IPS DF 6.9 (cell line): Measurements from ENCODE around the gene AK5.

Experiments used
- DNase-seq: peaks from one replicate; pipeline ENCODE4 v3.0.0-alpha.2; 2013; ENCODE audit warnings: low read depth, low spot score
- H3K27ac ChIP-seq: one replicate; pipeline ENCODE4 v1.5.1; 2013; ENCODE audit warnings: low read length, control low read depth
- H3K27me3 ChIP-seq: 2 replicates; pipeline ENCODE4 v1.6.1; 2013; ENCODE audit warnings: mild to moderate bottlenecking, low read length; ENCODE audit not compliant: control insufficient read depth, insufficient read depth
- H3K36me3 ChIP-seq: 2 replicates; pipeline ENCODE4 v1.6.1; 2013; ENCODE audit warnings: low read length; ENCODE audit not compliant: control insufficient read depth, insufficient read depth
- H3K4me1 ChIP-seq: 2 replicates; pipeline ENCODE4 v1.6.1; 2013; ENCODE audit warnings: low read length; ENCODE audit not compliant: control insufficient read depth, insufficient read depth
- H3K4me3 ChIP-seq: 2 replicates; pipeline ENCODE4 v1.5.1; 2013; ENCODE audit warnings: mild to moderate bottlenecking, low read length
- H3K9me3 ChIP-seq: 2 replicates; pipeline ENCODE4 v1.6.1; 2013; ENCODE audit warnings: low read length, inconsistent platforms; ENCODE audit not compliant: control insufficient read depth, insufficient read depth
- WGBS: extraction: QIAGEN DNeasy Blood & Tissue Kit; methylation state at CpG from one replicate; pipeline ENCODE4 v1.1.7; 2013; ENCODE audit warnings: mixed read lengths, missing lambda C conversion rate; ENCODE audit not compliant: insufficient read length, insufficient coverage; 5-methylcytosine and 5-hydroxymethylcytosine counted together

The AK5 gene

DNA sequence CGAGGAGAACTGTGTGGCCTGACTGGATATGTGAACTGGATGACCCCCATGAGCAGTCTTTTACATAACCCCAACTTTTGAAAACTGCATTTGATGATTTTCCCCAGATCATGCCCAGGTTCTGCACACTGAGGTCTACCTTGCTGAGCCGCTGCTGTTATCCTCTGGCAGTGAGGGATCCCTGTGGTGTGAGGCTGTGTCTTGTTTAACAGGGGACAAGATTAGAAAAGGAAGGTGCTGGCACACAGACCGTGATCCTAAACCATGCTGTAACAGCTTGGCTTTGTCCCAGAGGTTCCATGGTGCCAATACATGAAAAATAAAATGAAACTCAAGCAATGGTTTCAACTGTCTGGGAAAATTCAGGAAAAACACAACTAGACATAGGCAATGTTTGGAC, 266.5 kb downstream of the AK5 start:
- H3K27me3 ChIP-seq = no peaks in the 10 kb centered on the region
- H3K9me3 ChIP-seq = no peaks in the 10 kb centered on the region
- no peak overlapping the region for H3K27ac ChIP-seq
- DNase-seq = no peak
- H3K36me3 ChIP-seq = no peaks in the 10 kb centered on the region
- no peak overlapping the region for H3K4me3 ChIP-seq
- no CpG with 5 or more reads among the region's 3 CpGs for WGBS
- no peaks in the 10 kb centered on the region for H3K4me1 ChIP-seq

DNA sequence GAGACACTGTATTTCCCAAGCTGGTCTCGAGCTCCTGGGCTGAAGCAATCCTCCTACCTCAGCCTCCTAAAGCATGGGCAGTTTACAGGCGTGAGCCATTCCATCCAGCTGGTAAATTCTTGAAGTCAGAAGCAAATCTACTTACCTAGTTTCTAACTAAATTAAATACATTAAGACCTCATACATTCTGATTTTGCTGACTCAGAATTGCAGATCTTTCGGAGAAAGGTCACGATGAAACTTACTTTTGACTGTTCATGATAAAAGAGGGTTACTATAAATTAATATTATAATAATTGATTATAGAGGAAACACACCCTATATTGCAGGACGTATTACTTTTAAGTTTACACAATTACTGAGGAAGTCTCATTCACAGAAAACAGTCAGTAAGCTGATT, 268.3 kb downstream of the AK5 start:
- Histone ChIP-seq H3K4me1 (no peaks in the 10 kb centered on the region), H3K4me3 (no peak overlapping the region), H3K27ac (no peak overlapping the region), H3K27me3 (no peaks in the 10 kb centered on the region), H3K36me3 (no peaks in the 10 kb centered on the region), H3K9me3 (no peaks in the 10 kb centered on the region)
- DNase-seq = no peak
- no CpG with 5 or more reads among the region's 5 CpGs for WGBS

DNA sequence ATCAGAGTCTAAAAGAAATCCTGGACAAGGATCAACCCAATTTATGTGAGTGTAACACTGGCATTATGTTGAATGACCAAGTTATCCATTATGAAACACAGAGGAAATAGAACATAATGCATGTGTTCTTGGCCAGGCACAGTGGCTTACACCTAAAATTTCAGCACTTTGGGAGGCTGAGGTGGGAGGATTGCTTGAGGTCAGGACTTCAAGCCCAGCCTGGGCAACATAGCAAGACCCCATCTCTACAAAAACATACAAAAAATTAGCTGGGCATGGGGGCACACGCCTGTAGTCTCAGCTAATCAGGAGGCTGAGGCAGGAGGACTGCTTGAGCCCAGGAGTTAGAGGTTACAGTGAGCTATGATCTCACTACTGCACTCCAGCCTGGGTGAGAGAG, 270.8 kb downstream of the AK5 start:
- H3K4me3 ChIP-seq = no peak overlapping the region
- H3K9me3 ChIP-seq = no peaks in the 10 kb centered on the region
- no peaks in the 10 kb centered on the region for H3K36me3 ChIP-seq
- no peaks in the 10 kb centered on the region for H3K4me1 ChIP-seq
- DNase-seq = no peak
- no peak overlapping the region for H3K27ac ChIP-seq
- no CpG with 5 or more reads among the region's 1 CpG for WGBS
- H3K27me3 ChIP-seq = no peaks in the 10 kb centered on the region

DNA sequence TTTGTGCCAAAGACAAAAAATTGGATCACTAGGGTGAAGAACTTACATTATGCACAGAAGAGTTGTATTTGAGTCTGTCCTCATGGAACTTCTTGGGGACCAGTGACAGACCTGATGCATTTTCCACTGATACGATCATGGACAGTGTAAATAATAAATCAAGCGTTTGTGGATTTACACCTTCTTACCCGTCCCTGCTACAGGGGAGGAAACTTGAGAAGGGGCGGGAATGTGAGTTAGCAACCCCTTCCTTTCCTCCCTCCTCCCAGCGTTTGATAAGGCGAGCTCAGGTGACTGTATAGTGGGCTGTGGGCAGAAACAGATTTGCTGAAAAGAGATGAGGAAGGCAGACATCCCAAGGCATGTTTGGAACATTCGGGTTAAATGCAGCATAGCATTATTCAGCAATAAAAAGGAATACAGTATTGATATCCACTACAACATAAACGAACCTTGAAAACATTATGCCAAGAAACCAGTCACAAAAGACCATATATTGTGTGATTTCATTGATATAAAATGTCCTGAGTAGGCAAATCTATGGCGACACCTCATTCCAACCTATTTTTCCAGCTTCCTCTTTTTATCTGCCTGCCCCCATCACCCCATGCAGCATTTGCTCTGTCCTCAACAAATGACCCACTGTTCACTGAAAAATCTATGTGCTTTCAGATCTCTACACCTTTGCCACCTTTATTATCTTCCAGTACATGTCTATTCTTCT, 271.9 kb downstream of the AK5 start:
- no peaks in the 10 kb centered on the region for H3K9me3 ChIP-seq
- H3K36me3 ChIP-seq = no peaks in the 10 kb centered on the region
- H3K4me3 ChIP-seq = no peak overlapping the region
- H3K27me3 ChIP-seq = no peaks in the 10 kb centered on the region
- H3K4me1 ChIP-seq = no peaks in the 10 kb centered on the region
- DNase-seq = no peak
- WGBS = no CpG with 5 or more reads among the region's 9 CpGs
- H3K27ac ChIP-seq = no peak overlapping the region

DNA sequence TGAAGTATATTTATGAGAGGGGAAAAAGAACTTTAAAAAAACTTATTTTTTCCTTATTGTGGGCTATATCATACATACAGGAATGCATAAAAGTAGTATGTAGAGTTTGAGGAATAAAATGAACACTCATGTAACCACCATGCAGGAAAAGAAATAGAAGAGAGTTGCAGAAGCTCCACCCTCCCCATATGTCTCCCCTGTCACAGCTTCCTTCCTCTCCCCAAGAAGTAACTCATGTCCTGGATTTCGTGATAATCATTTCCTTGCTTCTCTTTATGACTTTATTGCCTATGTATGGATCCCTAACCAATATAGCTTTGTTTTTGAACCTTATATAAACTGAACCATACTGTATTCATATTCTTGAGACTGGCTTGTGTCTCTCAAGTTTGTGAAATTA, 274.2 kb downstream of the AK5 start:
- H3K27me3 ChIP-seq = no peaks in the 10 kb centered on the region

DNA sequence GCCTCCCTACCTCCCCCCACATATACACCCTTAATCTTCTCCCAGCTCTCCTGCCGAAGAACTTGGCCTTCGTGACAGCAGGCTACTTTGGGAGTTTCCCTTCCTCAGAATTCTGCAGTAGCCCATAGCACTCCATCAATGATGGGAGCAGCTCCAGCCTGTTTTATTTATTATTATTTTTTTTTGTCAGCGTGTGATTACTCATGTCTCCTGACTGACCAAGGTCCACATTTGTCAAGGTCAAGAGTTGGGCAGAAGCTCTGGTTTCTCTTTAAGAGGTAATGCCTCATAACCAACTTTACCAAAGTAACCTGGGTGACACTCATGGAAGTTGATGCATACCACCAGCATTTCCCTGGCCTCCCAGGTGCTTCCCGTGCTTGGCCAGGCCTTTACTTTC, 275.2 kb downstream of the AK5 start:
- H3K36me3 ChIP-seq = no peaks in the 10 kb centered on the region
- H3K27ac ChIP-seq = no peak overlapping the region
- no peaks in the 10 kb centered on the region for H3K4me1 ChIP-seq
- H3K27me3 ChIP-seq = no peaks in the 10 kb centered on the region
- no CpG with 5 or more reads among the region's 4 CpGs for WGBS
- no peak for DNase-seq
- no peaks in the 10 kb centered on the region for H3K9me3 ChIP-seq
- no peak overlapping the region for H3K4me3 ChIP-seq

More for the DNA sequence above, 274.2 kb downstream of the AK5 start:
- DNase-seq = no peak
- no peaks in the 10 kb centered on the region for H3K4me1 ChIP-seq
- no peak overlapping the region for H3K27ac ChIP-seq
- WGBS = no CpG with 5 or more reads among the region's 1 CpG
- H3K36me3 ChIP-seq = no peaks in the 10 kb centered on the region
- no peaks in the 10 kb centered on the region for H3K9me3 ChIP-seq
- no peak overlapping the region for H3K4me3 ChIP-seq

DNA sequence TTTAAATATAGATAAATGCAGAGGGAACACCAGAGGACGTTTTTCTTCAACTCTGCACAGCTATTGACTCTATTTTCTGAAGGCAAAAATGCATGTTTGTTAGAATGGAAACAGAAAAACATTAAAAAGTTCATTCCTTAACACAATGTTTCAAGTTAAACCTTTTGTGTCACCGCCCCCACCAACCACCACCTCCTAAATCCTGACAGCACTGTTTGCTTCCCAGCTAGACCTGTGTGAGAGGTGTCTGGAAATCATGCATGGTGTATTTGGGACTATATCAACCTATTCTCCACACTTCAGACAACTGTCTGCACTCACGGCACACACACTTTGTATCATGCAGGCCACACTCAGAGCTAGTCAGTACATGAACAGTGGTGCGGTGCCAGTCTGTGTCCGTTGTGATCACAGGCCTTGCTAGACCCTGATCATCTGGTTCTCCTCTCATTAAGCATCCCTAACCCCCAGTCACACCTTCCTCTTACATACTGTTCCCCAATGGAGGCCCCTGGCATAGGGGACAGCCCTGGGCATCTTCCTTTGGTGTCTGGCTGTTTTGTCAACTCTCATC, 276.9 kb downstream of the AK5 start:
- no peak overlapping the region for H3K4me3 ChIP-seq
- DNase-seq = no peak
- H3K9me3 ChIP-seq = no peaks in the 10 kb centered on the region
- no peak overlapping the region for H3K27ac ChIP-seq
- H3K36me3 ChIP-seq = no peaks in the 10 kb centered on the region
- H3K4me1 ChIP-seq = no peaks in the 10 kb centered on the region
- H3K27me3 ChIP-seq = no peaks in the 10 kb centered on the region
- no CpG with 5 or more reads among the region's 5 CpGs for WGBS

DNA sequence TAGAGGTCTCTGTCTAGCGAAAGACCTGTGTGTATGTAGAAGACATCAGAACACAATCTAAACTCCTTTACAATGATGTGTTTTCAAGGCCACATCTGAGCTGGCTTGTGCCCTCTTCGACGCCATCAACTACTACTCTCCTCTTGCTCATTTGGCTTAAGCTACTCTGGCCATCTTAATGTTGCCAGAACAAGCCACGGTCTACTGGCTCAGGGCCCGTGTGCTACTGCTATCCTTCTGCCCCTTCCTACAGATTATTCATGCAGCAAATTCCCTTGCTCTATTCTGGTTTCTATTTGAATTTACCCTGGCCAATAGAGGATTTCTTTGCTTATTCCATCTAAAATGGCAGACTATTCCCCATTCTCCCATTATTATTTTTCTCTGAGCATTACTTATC, 278.9 kb downstream of the AK5 start:
- Histone ChIP-seq H3K4me3 (no peak overlapping the region), H3K36me3 (no peaks in the 10 kb centered on the region; the same call in 1 of the 2 replicates), H3K27ac (no peak overlapping the region), H3K9me3 (no peaks in the 10 kb centered on the region), H3K4me1 (no peaks in the 10 kb centered on the region), H3K27me3 (no peaks in the 10 kb centered on the region)
- no CpG with 5 or more reads among the region's 5 CpGs for WGBS
- no peak for DNase-seq

DNA sequence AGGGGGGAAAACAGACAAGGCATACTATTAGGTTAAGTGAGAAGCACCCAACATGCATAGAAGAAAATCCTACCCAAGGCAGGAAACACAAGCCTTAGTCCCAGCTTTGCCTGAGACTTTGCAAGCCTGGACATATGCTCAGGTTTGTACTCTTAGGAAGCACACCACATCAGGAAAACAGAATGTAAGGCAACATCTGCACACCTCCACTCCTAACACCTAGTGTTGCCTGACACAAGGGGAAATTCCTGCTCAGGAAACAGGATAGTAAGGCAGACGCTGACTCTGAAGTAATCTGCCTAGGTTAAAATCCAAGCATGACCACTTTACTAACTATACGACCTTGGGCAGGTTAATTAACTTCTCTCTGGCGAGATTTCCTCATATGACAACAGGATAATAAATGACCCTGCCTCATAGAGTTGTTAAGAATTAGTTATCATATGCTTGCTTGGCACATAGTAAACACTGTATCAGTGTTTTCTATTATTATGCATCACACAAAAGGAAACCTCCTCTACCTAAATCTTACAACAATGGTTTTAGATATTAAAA, 280.9 kb downstream of the AK5 start:
- Histone ChIP-seq H3K27ac (no peak overlapping the region), H3K4me3 (no peak overlapping the region), H3K27me3 (no peaks in the 10 kb centered on the region), H3K36me3 (peaks cover 2% of the 10 kb centered on the region; the same call in 1 of the 2 replicates), H3K9me3 (no peaks in the 10 kb centered on the region), H3K4me1 (no peaks in the 10 kb centered on the region)
- no peak for DNase-seq
- no CpG with 5 or more reads among the region's 3 CpGs for WGBS

DNA sequence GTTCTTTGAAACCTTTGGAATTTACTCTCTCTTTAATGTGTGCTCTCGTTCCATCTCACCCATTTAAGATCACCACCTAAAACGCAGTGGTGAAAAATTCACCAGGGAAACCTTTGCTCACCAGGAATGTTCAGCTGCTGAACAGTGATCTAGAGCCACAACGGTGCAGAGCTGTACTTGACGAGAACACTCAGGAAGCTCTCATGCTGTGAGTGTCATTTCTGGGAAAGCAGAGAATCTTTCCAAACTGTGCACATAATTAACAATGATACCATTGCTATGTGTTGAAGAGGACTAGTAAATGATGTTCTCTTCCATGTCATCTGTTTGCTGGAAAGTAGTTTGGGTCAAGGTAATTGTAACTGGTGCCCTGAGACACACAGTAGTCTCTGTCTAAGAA, 283.5 kb downstream of the AK5 start:
- no peak overlapping the region for H3K4me3 ChIP-seq
- WGBS = no CpG with 5 or more reads among the region's 4 CpGs
- H3K4me1 ChIP-seq = no peaks in the 10 kb centered on the region
- no peak for DNase-seq
- H3K9me3 ChIP-seq = no peaks in the 10 kb centered on the region
- no peak overlapping the region for H3K27ac ChIP-seq
- no peaks in the 10 kb centered on the region for H3K27me3 ChIP-seq
- peaks cover 2% of the 10 kb centered on the region; the same call in 1 of the 2 replicates for H3K36me3 ChIP-seq

DNA sequence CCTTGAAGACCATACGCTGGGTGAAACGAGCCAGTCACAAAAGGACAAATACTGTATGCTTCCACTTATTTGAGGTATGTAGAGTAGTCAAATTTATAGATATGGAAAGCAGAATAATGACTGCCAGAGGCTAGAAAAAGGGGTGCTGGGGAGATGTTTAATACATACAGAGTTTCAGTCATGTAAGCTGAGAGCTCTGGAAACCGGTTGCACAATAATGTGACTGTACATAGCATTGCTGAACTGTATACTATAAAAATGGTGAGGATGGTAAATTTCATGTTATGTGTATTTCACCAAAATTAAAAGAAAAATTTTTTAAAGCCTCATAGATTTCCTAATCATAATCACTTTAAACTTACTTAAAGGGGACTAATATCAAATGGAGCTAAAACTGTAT, 289.8 kb downstream of the AK5 start:
- no CpG with 5 or more reads among the region's 3 CpGs for WGBS

More for the DNA sequence above, 289.8 kb downstream of the AK5 start:
- Histone ChIP-seq H3K27ac (no peak overlapping the region), H3K9me3 (no peaks in the 10 kb centered on the region), H3K4me1 (no peaks in the 10 kb centered on the region), H3K36me3 (0 out of 2 replicates have a peak, but pooled peaks cover 1% of the 10 kb centered on the region), H3K4me3 (no peak overlapping the region), H3K27me3 (no peaks in the 10 kb centered on the region)
- DNase-seq = no peak
